Stimulated activated CD8-positive, alpha-beta memory T cell treated with anti-CD3 and anti-CD28 coated beads, Interleukin-2, amount 100 ng/mL, for 48 hours (primary cell): ENCODE data around the gene KRT9.
"Not testable (repeated sequence)": the region's sequence is repeated elsewhere in the genome, so short reads cannot be mapped to it uniquely, and the experiment has no call there.

ENCODE experiments used
- DNase-seq, 2 donors: peaks; one replicate each; pipeline ENCODE4 v3.0.0-alpha.2; 2020; ENCODE audit warnings: low read depth in 2 of 2

The KRT9 gene

GRCh38 chr17:41571561-41572434 is at the start of gene KRT9:
Gene KRT9 (minus strand): TSS chr17:41572059. CDS start chr17:41571992, 67 bp downstream.
- DNase-seq: no peak

GRCh38 chr17:41621435-41621817 is 49.6 kb upstream of the KRT9 start:
- DNase-seq: not testable (repeated sequence)

GRCh38 chr17:41620583-41621434 is 49.0 kb upstream of the KRT9 start:
- no peak for DNase-seq

GRCh38 chr17:41619927-41620582 is 48.2 kb upstream of the KRT9 start:
- DNase-seq: not testable (repeated sequence)

GRCh38 chr17:41619036-41619926 is 47.4 kb upstream of the KRT9 start:
- DNase-seq: no peak

GRCh38 chr17:41618341-41619035 is 46.6 kb upstream of the KRT9 start:
- DNase-seq: no peak

GRCh38 chr17:41617698-41618097 is 45.8 kb upstream of the KRT9 start:
- DNase-seq: no peak

GRCh38 chr17:41617136-41617535 is 45.3 kb upstream of the KRT9 start:
- DNase-seq: no peak

GRCh38 chr17:41616486-41616885 is 44.6 kb upstream of the KRT9 start:
- not testable (repeated sequence) for DNase-seq

- DNase-seq: no peak
These were observed 43.6 kb upstream of the KRT9 start for GRCh38 chr17:41615454-41615853.

GRCh38 chr17:41614767-41615166 is 42.9 kb upstream of the KRT9 start:
- DNase-seq: not testable (repeated sequence)

GRCh38 chr17:41614098-41614497 is 42.2 kb upstream of the KRT9 start:
- no peak for DNase-seq

GRCh38 chr17:41613277-41614082 is 41.6 kb upstream of the KRT9 start:
- no peak for DNase-seq

- DNase-seq: not testable (repeated sequence)
These were observed 40.7 kb upstream of the KRT9 start, which contains the start of gene KRT16 for GRCh38 chr17:41612376-41613160. Gene KRT16 (minus strand): TSS chr17:41612767. CDS start chr17:41612688, 79 bp downstream.

- no peak for DNase-seq
These were observed 39.2 kb upstream of the KRT9 start for GRCh38 chr17:41610965-41611640.

GRCh38 chr17:41610061-41610517 is 38.2 kb upstream of the KRT9 start:
- DNase-seq: not testable (repeated sequence)

GRCh38 chr17:41606930-41607329 is 35.1 kb upstream of the KRT9 start:
- not testable (repeated sequence) for DNase-seq

- no peak for DNase-seq
These were observed 30.7 kb upstream of the KRT9 start for GRCh38 chr17:41602524-41602923.
